Anterior cingulate cortex (tissue), 58 donors: ENCODE data around the gene NPIPA1.
"Not testable (repeated sequence)": the region's sequence is repeated elsewhere in the genome, so short reads cannot be mapped to it uniquely, and the experiment has no call there.

Experiments used
- DNase-seq, 58 donors: peaks; one replicate each; lab custom pipeline; 2025; lab: John Stamatoyannopoulos, UW

The NPIPA1 gene

DNA sequence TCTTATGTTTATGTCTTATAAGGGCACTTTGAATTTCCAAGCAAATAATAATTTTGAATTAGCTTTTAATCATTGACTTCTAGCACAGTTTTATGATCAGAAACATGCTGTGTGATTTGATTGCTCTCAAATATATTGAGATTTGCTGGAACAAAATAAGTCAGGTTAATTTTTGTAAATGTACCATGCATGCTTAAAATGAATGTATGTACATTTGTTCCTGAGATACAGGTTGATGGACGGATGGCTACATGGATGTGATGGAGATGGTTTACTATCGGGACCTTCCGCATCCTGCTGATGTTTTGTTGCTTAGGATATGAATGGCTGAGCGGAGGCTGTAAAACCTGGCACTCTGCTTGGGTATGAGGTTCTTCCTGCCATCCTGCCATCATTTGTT lies at the start of gene NPIPA1:
TSS of gene NPIPA1 (plus strand) at position 301 of the 400 bp plus-strand sequence. CDS start at position 301, 0 bp downstream.
- not testable (repeated sequence) for DNase-seq

DNA sequence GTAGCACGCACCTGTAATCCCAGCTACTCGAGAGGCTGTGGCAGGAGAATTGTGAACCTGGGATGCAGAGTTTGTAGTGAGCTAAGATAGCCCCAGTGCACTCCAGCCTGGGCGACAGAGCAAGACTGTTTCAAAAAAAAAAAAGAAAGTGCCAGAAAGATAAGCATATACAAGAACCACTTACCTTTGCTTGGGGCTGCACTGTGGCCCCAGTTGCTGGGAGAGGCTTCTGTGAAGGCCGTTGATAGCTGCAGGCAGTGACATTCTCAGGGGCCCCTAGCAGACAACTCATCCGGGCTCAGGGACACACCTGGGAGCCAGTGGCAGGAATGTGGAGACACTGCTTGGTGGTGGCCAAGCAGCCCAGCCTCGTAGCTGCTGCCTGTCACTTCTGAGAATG lies 45.1 kb upstream of the NPIPA1 start:
- DNase-seq, result not testable (repeated sequence)

GRCh38 chr16:14895382-14895781 lies 41.9 kb upstream of the NPIPA1 start:
- DNase-seq, result not testable (repeated sequence)

DNA sequence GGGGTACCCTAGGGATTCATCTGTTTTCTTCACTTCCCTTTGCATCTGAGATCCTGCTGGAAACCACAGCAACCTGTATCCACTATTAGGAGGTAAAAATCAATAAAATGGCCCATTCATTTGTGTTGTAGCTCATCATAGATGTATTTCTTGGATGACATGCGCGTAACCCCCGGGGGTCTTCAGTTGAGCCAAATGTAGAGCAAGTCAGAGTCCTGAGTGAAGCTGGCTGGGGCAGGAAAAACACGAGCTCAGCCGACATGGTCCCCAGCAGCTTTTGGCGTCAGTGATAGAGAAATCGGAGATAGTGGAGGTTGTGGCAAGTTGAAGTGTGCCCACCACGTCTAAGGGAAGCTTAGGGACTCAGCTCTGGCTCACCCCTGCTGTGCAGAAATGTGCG lies 41.2 kb upstream of the NPIPA1 start:
- not testable (repeated sequence) for DNase-seq

GRCh38 chr16:14897006-14897664 lies 40.1 kb upstream of the NPIPA1 start:
- DNase-seq, result not testable (repeated sequence)

- DNase-seq, result not testable (repeated sequence)
Observed at GRCh38 chr16:14898162-14898561, 39.1 kb upstream of the NPIPA1 start.

DNA sequence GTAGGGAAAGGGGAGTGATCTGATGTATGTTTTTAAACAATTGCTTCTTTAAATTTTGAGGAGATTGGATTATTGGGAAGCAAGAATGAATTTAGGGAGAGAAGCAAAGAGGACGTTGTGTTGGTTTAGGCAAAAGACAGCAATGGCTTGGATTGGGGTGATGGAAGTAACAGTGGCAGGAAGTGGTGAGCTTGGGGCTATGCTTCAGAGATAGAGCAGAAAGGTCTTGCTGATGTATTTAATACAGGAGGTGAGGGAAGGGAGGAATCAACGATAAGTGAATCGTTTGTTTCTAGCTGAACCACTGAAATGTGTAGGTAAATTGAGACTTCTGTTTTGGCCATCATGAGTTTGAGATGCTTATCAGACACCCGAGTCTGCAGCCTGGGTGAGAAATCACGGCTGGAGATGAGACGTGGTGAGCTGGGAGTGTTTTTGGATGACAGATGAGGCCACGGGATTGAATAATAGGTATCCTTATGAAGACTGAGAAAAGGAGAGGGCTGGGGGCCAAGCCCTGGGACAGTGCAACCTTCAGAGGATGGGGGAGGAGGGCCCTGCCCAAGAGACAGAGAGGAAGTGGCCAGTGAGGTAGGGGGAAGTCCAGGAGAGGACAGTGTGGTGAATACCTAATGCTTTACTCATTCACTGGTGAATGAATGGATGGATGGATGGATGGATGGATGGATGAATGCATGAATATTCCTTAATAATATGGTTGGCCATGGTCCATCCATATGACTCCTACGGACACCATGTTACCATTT lies 33.9 kb upstream of the NPIPA1 start:
- not testable (repeated sequence) for DNase-seq

DNA sequence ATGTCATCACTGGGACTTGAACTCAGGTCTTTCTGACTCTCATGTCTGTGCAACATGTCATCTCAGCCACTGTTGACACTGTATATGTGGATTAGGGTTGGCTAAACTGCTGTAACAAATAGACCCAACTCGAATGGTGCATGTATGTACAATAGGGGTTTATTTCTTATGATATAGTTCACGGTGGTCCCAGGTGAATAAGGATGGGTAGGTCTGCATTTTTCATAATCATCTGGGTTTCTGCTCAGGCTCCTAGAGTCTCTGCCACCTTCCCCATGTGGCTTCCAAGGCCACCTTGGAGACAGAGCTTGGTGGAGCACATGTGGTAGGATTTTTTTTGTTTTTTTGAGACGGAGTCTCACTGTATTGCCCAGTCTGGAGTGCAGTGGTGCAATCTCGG lies 27.5 kb upstream of the NPIPA1 start:
- DNase-seq, result not testable (repeated sequence)

GRCh38 chr16:14910833-14911629 lies 26.2 kb upstream of the NPIPA1 start:
- not testable (repeated sequence) for DNase-seq

DNA sequence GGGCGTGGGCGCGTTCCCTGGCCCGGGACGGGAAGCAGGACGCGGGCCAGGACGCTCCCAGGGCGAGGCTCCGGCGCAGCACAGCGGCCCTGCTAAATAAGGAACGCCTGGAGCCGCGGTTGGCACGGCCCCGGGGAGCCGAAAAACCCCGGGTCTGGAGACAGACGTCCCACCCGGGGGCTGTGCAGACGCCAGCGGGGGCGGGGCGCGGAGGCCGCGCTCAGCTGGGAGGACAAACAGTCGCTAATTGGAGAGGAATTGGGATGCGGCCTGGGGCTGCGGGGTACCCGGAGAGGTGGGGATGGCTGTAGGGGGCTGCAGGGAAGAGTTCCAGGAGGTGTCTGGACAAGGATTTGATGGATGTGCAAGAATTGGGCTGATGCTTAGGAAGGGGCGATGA lies 25.3 kb upstream of the NPIPA1 start:
- DNase-seq, result peak in 1 of 58 donors; percentile 0

GRCh38 chr16:14912588-14912987 lies 24.7 kb upstream of the NPIPA1 start:
- DNase-seq, result not testable (repeated sequence)

- DNase-seq, result not testable (repeated sequence)
Observed at GRCh38 chr16:14918504-14918903, 18.7 kb upstream of the NPIPA1 start.

GRCh38 chr16:14919837-14920600 lies 17.2 kb upstream of the NPIPA1 start:
- not testable (repeated sequence) for DNase-seq

DNA sequence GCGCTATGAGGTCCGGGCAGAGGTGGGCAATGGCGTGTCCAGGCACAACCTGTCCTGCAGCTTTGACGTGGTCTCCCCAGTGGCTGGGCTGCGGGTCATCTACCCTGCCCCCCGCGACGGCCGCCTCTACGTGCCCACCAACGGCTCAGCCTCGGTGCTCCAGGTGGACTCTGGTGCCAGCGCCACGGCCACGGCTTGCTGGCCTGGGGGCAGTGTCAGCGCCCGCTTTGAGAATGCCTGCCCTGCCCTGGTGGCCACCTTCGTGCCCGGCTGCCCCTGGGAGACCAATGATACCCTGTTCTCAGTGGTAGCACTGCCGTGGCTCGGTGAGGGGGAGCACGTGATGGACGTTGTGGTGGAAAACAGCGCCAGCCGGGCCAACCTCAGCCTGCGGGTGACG lies 15.0 kb upstream of the NPIPA1 start:
- DNase-seq, result not testable (repeated sequence)

DNA sequence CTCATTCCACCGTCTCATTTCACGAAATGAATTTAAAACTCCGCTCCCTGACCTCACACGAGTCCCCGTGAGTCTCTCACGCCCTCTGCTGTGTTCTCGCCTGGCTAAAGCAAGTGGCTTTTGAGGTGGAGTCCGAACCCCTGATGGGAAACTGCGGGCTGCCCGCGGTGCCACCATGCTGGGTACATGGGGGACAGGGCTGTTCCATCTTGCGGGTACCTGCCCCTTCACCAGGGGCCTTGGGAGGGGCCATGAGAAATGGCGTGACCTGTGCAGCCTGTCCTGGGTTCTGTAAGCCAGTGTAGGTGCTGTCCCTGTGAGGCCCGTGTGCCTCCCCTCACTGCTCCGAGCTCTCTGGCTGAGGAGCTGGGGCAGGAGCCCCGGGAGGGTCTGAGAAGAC lies 14.3 kb upstream of the NPIPA1 start:
- DNase-seq, result not testable (repeated sequence)

DNA sequence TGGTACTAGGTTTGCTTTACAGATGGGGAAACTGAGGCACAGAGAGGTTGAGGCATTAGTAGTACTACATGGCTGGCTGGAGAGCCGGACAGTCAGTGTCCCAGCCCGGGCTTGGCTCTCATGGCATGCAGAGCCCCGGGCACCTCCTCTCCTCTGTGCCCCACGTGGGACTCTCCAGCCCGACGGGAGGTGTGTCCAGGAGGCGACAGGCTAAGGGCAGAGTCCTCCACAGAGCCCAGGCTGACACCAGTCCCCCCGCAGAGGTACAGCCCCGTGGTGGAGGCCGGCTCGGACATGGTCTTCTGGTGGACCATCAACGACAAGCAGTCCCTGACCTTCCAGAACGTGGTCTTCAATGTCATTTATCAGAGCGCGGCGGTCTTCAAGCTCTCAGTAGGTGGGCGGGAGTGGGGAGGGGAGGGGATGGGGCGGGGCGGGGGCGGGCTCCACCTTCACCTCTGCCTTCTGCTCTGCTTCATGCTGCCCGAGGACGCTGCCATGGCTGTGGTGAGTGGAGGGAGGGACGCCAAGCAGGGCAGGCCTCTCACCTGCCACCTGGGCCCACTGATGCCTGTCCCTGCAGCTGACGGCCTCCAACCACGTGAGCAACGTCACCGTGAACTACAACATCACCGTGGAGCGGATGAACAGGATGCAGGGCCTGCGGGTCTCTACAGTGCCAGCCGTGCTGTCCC lies 13.7 kb upstream of the NPIPA1 start:
- not testable (repeated sequence) for DNase-seq

DNA sequence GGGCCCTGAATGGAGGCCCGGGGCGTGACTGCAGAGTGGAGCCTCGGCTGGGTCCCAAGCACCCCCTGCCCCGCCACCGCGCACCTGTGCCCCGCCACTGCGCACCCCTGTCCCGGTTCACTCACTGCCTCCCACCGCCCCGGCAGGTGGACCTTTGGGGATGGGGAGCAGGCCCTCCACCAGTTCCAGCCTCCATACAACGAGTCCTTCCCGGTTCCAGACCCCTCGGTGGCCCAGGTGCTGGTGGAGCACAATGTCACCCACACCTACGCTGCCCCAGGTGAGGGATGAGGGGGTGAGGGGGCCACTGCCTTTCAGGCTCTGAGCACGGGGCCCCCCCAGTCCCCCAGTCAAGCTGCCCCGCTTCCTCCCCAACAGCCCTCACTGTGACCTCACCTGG lies 12.9 kb upstream of the NPIPA1 start:
- not testable (repeated sequence) for DNase-seq

DNA sequence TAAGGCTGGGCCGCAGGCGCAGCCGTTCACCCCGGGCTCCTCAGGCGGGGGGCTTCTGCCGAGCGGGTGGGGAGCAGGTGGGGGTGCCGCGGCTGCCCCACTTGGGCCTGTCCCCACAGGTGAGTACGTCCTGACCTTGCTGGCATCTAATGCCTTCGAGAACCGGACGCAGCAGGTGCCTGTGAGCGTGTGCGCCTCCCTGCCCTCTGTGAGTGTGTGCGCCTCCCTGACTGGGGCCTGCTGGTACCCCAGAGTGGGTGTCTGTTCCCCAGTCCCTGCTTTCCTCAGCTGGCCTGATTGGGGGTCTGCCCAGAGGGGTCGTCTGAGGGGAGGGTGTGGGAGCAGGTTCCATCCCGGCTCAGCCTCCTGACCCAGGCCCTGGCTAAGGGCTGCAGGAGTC lies 12.3 kb upstream of the NPIPA1 start:
- not testable (repeated sequence) for DNase-seq

GRCh38 chr16:14928064-14928714 lies 9.1 kb upstream of the NPIPA1 start:
- DNase-seq, result not testable (repeated sequence)
